Pons (tissue), 1 donor: ENCODE data around the gene KRTDAP.
A peak's percentile ranks its signal among the peaks of the same experiment; 100 is the strongest.
"Not testable (repeated sequence)": the region's sequence is repeated elsewhere in the genome, so short reads cannot be mapped to it uniquely, and the experiment has no call there.

Source experiments
- DNase-seq: peaks from one replicate; pipeline ENCODE4 v3.0.0-alpha.2; 2016; ENCODE audit warnings: low spot score

KRTDAP gene

GRCh38 chr19:35484252-35485036, 5.8 kb downstream of the KRTDAP start:
- no peak for DNase-seq

GRCh38 chr19:35483089-35483488, 7.2 kb downstream of the KRTDAP start:
- DNase-seq: no peak

GRCh38 chr19:35478794-35479677, 11.2 kb downstream of the KRTDAP start:
- no peak for DNase-seq

GRCh38 chr19:35476149-35476548, 14.1 kb downstream of the KRTDAP start:
- DNase-seq: no peak

- DNase-seq: not testable (repeated sequence)
Observed at GRCh38 chr19:35474594-35474993, 15.7 kb downstream of the KRTDAP start.

GRCh38 chr19:35474104-35474503, 16.2 kb downstream of the KRTDAP start:
- DNase-seq: no peak

GRCh38 chr19:35471946-35472345, 18.3 kb downstream of the KRTDAP start:
- no peak for DNase-seq

GRCh38 chr19:35471075-35471474, 19.2 kb downstream of the KRTDAP start:
- DNase-seq: not testable (repeated sequence)

- no peak for DNase-seq
Observed at GRCh38 chr19:35470128-35470527, 20.1 kb downstream of the KRTDAP start.

- peak; percentile 42 for DNase-seq
Observed at GRCh38 chr19:35468637-35469036, 21.6 kb downstream of the KRTDAP start.

- DNase-seq: no peak
Observed at GRCh38 chr19:35466259-35466658, 24.0 kb downstream of the KRTDAP start.

GRCh38 chr19:35462956-35463355, 27.3 kb downstream of the KRTDAP start:
- DNase-seq: not testable (repeated sequence)

- peak; percentile 87 for DNase-seq
Observed at GRCh38 chr19:35462476-35462953, 27.7 kb downstream of the KRTDAP start.

GRCh38 chr19:35461788-35462187, 28.5 kb downstream of the KRTDAP start:
- DNase-seq: not testable (repeated sequence)

- no peak for DNase-seq
Observed at GRCh38 chr19:35461060-35461459, 29.2 kb downstream of the KRTDAP start.

GRCh38 chr19:35460608-35461007, 29.7 kb downstream of the KRTDAP start:
- no peak for DNase-seq

GRCh38 chr19:35459414-35460082, 30.7 kb downstream of the KRTDAP start:
- DNase-seq: no peak

GRCh38 chr19:35458731-35459391, 31.4 kb downstream of the KRTDAP start:
- DNase-seq: no peak

GRCh38 chr19:35458192-35458591, 32.1 kb downstream of the KRTDAP start:
- DNase-seq: no peak

GRCh38 chr19:35457173-35457572, 33.1 kb downstream of the KRTDAP start:
- DNase-seq: no peak

- DNase-seq: no peak
Observed at GRCh38 chr19:35455616-35456201, 34.6 kb downstream of the KRTDAP start.
